Measurements from ENCODE around the gene ARNT2.

ARNT2 gene

GRCh38 chr15:80580536-80581260 lies 176.5 kb downstream of the ARNT2 start:
- no peak for DNase-seq

DNA sequence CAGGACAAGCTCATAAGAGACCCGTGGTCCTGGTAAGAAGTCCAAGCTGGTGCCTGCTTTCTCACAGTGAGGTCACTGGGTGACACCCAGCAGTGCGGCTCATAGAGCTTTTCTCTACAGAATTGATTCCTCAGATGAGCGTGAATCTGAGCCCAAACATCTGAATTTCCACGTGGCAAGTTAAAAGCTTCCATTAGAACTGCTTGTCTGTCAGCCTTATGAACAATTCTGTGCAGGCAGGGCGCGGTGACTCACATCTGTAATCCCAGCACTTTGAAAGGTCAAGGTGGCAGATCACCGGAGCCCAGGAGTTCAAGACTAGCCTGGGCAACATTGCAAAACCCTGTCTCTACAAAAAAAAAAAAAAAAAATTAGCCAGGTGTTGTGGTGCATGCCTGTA lies 177.8 kb downstream of the ARNT2 start:
- DNase-seq = no peak

GRCh38 chr15:80582816-80583423 lies 178.7 kb downstream of the ARNT2 start:
- no peak for DNase-seq

GRCh38 chr15:80584561-80584964 lies 180.4 kb downstream of the ARNT2 start:
- DNase-seq = no peak

DNA sequence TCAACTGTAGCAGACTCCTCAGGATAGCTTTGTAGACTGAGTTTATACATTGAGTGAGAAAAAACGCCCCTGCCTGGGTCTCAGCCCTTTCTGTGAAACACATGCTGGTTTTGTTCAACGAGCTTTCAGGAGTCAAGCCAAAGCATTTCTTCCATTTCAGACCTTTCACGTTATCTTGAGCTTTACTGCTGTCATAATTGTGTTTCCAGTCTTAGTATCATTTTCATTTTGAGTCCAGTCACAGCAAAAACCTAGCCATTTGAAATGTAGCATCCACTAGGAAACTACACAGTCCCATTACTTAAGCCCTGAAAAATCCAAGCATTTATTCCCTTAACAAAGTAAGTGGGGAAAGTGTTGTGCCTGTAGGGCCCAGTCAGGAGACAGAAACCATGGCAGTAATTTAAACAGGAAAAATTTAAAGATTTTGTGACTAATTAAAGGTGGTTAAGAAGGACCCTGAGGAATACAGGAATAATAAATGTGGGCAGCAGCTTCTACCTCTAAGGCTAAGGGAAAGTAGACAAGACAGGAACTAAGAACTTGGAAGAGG lies 180.9 kb downstream of the ARNT2 start:
- DNase-seq = no peak

DNA sequence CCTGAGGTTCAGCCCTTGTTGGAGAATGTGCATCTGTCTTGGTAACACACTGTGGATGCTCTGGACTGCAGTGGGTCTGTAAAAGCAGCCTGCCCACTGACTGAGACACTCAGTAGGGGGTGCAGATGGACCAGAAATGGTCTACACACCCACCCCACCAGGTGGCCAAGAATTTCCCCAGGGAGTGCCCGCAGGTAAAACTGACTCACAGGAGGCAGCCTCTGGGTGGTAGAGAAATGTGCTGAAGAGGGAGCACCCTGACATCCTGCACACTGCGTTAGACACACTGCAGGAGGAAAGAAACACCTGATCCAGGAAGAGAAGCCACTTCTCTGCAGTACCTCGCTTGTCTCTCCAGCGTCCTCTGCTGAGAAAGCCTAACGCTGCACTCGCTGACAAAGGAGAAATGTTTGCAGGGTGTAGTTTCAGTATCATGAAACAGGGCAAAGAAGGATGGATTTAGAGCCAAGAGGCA lies 181.4 kb downstream of the ARNT2 start:
- DNase-seq = no peak

DNA sequence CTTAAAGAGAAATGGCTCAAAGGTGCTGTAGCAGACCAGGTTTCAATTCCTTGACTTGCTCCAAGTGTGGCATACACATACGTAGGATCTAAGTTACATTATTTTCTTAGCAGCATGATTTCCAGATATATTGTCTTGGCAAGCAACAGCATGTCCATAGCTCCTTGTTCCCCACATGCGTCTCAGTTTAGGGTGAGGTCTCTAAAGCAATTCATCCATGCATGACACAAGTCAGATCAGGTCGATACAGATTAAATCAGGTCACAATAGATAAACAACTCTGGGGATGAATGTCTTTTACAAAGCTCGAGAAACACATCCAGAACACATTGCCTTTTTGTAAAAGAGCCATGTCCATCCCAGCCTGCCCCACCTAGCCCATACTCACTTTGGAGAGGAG lies 182.0 kb downstream of the ARNT2 start:
- DNase-seq = no peak

DNA sequence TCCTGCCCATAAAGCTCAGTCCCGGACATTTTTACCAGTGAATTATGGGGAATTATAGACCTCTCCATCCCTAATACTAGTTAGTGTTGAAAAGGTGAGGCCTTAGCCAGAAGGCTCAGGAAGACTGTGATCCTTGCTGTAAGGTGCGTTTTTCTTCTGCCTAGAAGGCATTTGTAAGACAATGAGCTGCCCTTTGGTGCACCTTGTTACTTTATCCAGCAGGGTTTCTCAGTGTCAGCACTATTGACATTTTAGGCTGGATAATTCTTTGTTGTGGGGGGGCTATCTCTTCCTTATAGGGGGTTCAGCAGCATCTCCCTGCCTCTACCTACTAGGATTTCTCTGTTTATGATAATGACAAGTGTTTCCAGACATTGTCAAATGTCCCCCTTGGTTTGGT lies 182.8 kb downstream of the ARNT2 start:
- DNase-seq = no peak

- DNase-seq = no peak
Observed at GRCh38 chr15:80587816-80588456, 183.8 kb downstream of the ARNT2 start.

GRCh38 chr15:80588801-80589200 lies 184.6 kb downstream of the ARNT2 start:
- no peak for DNase-seq

- no peak for DNase-seq
Observed at GRCh38 chr15:80590761-80591355, 186.7 kb downstream of the ARNT2 start.

GRCh38 chr15:80591471-80591870 lies 187.3 kb downstream of the ARNT2 start:
- DNase-seq = no peak

DNA sequence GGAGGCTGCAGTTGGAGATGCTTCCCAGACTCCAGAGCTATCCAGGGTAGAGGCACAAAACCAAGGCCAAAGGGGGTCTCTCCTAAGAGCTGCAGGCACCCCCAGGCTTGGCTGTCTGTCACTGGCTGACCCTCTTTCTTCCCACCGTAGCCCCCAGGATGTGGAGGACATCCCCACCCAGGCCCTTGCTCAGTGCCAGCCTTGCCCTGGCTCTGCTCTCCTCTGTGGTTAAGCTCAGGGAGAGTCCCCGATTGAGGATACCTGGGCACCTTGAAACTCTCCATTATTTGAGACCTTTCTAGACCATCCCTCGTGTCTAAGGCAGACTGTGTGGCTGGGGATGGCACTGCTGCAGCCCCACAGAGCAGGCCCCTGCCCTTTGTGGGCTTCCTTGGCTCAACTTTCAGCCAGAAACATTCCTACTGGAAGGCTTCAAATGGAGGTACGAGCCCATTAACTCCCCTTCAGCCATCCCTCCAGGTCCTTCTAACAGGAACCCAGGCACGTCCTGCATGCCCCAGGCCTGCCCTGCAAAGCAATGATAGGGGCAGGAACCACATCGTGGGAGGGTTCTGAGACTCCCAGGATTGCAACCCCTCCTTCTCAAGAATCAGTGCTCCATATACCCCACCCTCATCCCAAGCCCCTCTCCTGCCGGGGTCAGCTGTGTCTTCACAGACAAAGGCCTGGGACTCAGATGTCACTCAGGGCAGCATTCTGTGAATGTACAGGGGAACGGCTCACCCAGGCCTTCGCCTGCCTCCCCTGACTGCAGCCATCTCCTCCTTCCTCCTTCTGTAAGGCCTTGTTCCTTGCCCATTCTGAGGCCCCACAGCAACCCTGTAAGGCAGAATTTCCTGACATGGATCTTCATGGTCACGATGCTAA lies 188.0 kb downstream of the ARNT2 start:
- DNase-seq = no peak

GRCh38 chr15:80593486-80594030 lies 189.4 kb downstream of the ARNT2 start:
- DNase-seq = no peak

- DNase-seq = no peak
Observed at GRCh38 chr15:80594091-80594889, 190.1 kb downstream of the ARNT2 start.

GRCh38 chr15:80595396-80595795 lies 191.2 kb downstream of the ARNT2 start:
- no peak for DNase-seq

GRCh38 chr15:80596521-80596976 lies 192.4 kb downstream of the ARNT2 start:
- DNase-seq = no peak

GRCh38 chr15:80597076-80597475 lies 192.9 kb downstream of the ARNT2 start:
- DNase-seq = no peak

GRCh38 chr15:80599359-80599758 lies 195.2 kb downstream of the ARNT2 start:
- no peak for DNase-seq

DNA sequence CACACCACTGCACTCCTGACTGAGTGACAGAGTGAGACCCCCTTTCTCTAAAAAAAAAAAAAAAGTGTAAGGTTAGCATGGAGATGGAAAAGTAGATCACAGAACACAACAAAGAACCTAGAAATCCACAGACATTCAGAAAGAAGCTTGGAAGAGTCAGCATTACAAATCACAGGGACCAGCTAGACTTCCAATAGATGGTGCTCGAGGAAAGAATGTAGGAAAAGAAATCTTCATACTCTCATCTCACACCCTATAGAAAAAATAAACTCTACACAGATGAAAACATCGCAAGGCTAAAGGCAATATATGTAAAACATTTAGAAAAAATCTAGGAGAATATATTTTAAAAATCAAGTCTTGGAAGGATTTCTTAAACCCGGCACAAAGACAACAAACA lies 196.4 kb downstream of the ARNT2 start:
- no peak for DNase-seq

GRCh38 chr15:80601256-80601655 lies 197.1 kb downstream of the ARNT2 start:
- no peak for DNase-seq
